GM12891 (cell line): ENCODE measurements around the gene HECTD2.
A peak's percentile ranks its signal among the peaks of the same experiment; 100 is the strongest.
"Not testable (repeated sequence)": the region's sequence is repeated elsewhere in the genome, so short reads cannot be mapped to it uniquely, and the experiment has no call there.

ENCODE experiments used
- DNase-seq: peaks from one replicate; pipeline ENCODE4 v3.0.0; 2011; ENCODE audit warnings: low spot score; ENCODE audit not compliant: insufficient read length
- FAIRE-seq: peaks from 2 replicates; lab custom pipeline; 2011; peaks lifted over from hg19 to GRCh38; lab: Jason Lieb, UNC
- PAX5 ChIP-seq: IDR thresholded peaks from 2 replicates; pipeline ENCODE4 v1.6.1; 2011; ENCODE audit warnings: low read length, moderate library complexity, mild to moderate bottlenecking; ENCODE audit not compliant: insufficient read depth, severe bottlenecking
- POLR2A ChIP-seq: IDR thresholded peaks from 2 replicates; pipeline ENCODE4 v1.6.1; 2011; ENCODE audit warnings: low read depth, low read length, control low read depth
- POLR2AphosphoS5 ChIP-seq: IDR thresholded peaks from 2 replicates; pipeline ENCODE4 v1.6.1; 2011; ENCODE audit warnings: low read depth, low read length, control low read depth
- POU2F2 ChIP-seq: IDR thresholded peaks from 2 replicates; pipeline ENCODE4 v1.6.1; 2011; ENCODE audit warnings: low read depth, mild to moderate bottlenecking, control low read depth, low read length, moderate library complexity
- SPI1 ChIP-seq: IDR thresholded peaks from 2 replicates; pipeline ENCODE4 v1.6.1; 2011; ENCODE audit warnings: low read depth, low read length, control low read depth
- TAF1 ChIP-seq: IDR thresholded peaks from 2 replicates; pipeline ENCODE4 v1.6.1; 2011; ENCODE audit warnings: low read depth, low read length, control low read depth

Gene HECTD2

DNA sequence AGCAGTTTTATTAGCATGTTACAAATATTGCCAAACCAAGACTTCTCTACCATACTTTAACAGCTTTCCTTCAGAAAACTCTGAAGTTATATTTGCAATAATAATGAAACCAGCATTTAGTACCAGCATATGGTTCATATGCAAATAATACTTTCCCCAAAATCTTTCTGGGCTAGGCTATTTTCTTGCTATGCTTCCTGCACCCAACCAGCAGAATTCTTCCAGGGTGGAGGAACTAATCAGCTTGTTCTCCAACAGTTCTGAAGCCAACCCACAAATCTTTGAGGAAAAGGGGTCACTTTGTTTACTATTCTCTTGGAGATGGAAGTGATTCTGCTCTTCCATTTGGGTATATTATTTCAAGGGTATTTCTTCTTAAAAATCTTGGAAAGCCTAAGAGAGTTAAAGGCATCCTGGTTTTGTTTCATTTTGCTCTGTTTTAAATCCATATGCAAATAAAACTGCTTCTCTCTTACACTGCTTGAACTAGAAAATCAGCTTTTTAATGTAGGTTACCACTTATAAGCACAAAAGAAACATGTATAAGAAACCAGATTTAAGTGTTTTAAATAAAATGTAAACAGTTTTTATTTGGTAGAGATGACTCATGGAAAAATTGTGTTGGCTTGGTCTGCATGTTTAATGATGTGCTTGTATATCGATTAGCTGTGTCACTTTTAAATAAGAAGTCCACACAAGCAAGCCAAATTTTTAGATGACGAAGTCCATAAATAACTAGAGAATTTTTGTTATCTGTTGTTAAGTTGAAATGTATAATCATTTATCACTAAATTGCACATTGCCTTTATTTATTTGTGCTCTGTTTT is 103.7 kb downstream of the HECTD2 start:
- DNase-seq: no peak
- FAIRE-seq: no peak
- TF ChIP-seq PAX5 (no peak), POU2F2 (no peak), SPI1 (no peak)

DNA sequence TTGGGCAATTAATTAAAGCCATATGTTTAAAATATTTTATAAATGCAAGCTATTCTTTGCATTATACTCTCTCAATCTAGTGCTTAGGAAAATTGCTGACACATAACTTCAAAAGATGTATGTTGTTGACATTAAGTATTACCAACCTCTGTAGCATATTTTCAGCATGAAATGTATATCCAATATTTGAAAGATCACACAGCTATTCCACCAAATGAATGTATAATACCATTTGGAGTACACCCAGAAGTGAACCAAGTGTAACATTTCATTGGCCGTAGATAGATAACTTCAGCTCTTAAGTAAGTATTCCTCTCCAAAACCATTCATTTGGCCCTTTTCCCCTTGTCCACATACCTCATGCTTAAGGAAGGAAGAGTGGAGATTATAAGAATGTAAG is 104.6 kb downstream of the HECTD2 start:
- DNase-seq (no peak), FAIRE-seq (peak; percentile 16)
- TF ChIP-seq SPI1 (no peak), PAX5 (no peak), TAF1 (no peak), POLR2AphosphoS5 (no peak), POLR2A (no peak), POU2F2 (no peak)

GRCh38 chr10:91517394-91517793 is 107.2 kb downstream of the HECTD2 start:
- FAIRE-seq (no peak), DNase-seq (no peak)
- TF ChIP-seq TAF1 (no peak), PAX5 (no peak), POLR2AphosphoS5 (no peak), SPI1 (no peak), POLR2A (no peak), POU2F2 (no peak)

DNA sequence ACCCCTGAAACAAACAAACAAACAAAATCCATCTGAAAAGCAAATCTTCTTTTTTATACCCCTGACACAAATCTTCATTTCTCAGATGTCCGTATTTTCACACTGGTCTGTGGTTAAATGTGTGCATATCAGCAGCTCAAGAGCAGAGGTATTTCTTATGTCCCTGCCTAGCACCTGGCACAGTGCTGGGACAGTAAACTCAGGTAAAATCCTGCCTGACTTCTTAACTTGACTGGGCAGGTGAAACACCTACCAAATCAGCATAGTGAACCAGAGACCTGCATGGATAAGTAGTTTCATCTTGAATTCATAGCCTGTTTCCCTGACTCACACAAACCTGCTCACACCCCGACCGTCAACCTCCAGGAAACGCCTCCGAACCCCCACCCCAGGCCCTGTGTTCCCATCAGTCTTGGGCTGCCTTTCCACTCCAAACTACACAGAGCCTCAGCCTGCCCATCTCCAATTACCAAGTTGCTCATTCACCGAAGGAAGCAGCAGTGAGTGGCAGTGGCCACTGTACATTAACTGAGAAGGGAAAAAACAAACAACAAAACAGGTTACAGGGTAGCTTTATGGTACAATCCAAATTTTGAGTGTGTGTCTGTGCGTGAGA is 109.9 kb downstream of the HECTD2 start:
- DNase-seq (no peak), FAIRE-seq (no peak)
- TF ChIP-seq POLR2AphosphoS5 (no peak), POU2F2 (no peak), POLR2A (no peak), PAX5 (no peak), TAF1 (no peak), SPI1 (no peak)

DNA sequence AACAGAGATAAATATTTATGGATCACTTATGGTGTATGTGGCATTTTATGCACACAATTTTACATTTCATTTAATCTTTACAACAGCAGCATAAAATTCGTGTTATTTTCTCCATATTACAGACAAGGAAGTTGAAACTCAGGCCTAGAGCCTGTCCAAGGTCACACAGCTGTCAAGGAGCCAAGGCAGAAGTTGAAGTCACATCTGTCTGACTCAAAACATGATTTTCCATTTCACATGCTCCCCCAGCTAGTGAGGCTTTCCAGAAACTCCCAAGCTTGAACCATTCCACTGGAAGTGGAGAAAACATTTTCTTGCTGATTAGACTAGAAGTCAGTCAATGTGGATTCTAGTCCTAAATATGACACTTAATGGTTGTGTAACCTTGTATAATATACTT is 110.5 kb downstream of the HECTD2 start:
- DNase-seq (no peak), FAIRE-seq (no peak)

GRCh38 chr10:91521439-91521838 is 111.3 kb downstream of the HECTD2 start:
- FAIRE-seq: no peak
- DNase-seq: no peak

More for the DNA sequence above, 110.5 kb downstream of the HECTD2 start:
- TF ChIP-seq POLR2A: no peak
- no peak for TF ChIP-seq POLR2AphosphoS5
- no peak for TF ChIP-seq POU2F2
- TF ChIP-seq TAF1: no peak
- no peak for TF ChIP-seq PAX5
- TF ChIP-seq SPI1: no peak

GRCh38 chr10:91525896-91526712 is 116.0 kb downstream of the HECTD2 start:
- no peak for DNase-seq
- FAIRE-seq: no peak
- TF ChIP-seq POLR2A: no peak
- no peak for TF ChIP-seq POU2F2
- no peak for TF ChIP-seq TAF1
- no peak for TF ChIP-seq PAX5
- TF ChIP-seq POLR2AphosphoS5: no peak
- no peak for TF ChIP-seq SPI1

More at GRCh38 chr10:91521439-91521838, 111.3 kb downstream of the HECTD2 start:
- TF ChIP-seq PAX5 (no peak), POU2F2 (no peak), SPI1 (no peak), TAF1 (no peak), POLR2AphosphoS5 (no peak), POLR2A (no peak)

DNA sequence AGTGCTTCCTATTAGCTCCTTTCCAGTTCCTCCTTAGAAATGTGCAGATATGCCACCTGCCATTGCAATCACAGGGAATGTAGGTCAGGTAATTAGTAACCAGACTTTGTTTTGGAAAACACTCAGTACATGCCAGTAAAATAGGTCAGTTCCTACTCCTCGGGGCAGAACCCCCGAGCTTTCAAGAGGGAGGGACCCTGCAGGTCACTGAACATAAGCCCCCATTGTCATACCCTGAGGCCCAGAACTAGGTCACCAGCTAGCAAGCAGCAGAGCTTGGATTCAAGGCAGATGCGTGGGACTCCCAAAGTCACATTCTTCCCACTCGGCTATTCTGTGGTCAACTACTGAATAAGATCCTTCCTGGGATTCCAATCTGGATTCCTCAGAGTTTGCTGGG is 117.9 kb downstream of the HECTD2 start:
- DNase-seq: no peak
- TF ChIP-seq SPI1 (no peak), POU2F2 (no peak), TAF1 (no peak), POLR2AphosphoS5 (no peak), PAX5 (no peak), POLR2A (no peak)
- FAIRE-seq: no peak

GRCh38 chr10:91528768-91529167 is 118.6 kb downstream of the HECTD2 start:
- no peak for DNase-seq

DNA sequence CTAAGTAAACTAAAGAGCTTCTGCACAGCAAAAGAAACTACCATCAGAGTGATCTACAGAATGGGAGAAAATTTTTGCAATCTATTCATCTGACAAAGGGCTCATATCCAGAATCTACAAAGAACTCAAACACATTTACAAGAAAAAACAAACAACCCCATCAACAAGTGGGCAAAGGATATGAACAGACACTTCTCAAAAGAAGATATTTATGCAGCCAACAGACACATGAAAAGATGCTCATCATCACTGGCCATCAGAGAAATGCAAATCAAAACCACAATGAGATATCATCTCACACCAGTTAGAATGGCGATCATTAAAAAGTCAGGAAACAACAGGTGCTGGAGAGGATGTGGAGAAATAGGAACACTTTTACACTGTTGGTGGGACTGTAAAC is 124.6 kb downstream of the HECTD2 start:
- DNase-seq, FAIRE-seq: not testable (repeated sequence)

More at GRCh38 chr10:91528768-91529167, 118.6 kb downstream of the HECTD2 start:
- FAIRE-seq: no peak
- no peak for TF ChIP-seq SPI1
- TF ChIP-seq POLR2AphosphoS5: no peak
- TF ChIP-seq POLR2A: no peak
- no peak for TF ChIP-seq TAF1
- no peak for TF ChIP-seq PAX5
- TF ChIP-seq POU2F2: no peak
